HepG2 (cell line): ENCODE measurements around the gene CFAP92. TPM values are rescaled to one million over a fixed set of nuclear protein-coding genes. Genes with fewer than 3 reads are reported as not detected.

Experiments
- CEBPG ChIP-seq: IDR thresholded peaks from 2 replicates; pipeline ENCODE4 v1.6.1; 2016
- KMT2B ChIP-seq: IDR thresholded peaks from 2 replicates; pipeline ENCODE4 v1.6.1; 2016; ENCODE audit warnings: missing genetic modification reagents, missing compliant biosample characterization
- LRRFIP1 ChIP-seq: sonication (generic); formaldehyde crosslinking; conservative IDR thresholded peaks from 2 replicates; pipeline ENCODE4 v1.4.0; 2020; ENCODE audit warnings: missing genetic modification reagents
- MIXL1 ChIP-seq: IDR thresholded peaks from 2 replicates; pipeline ENCODE4 v1.6.1; 2016
- MTERF4 ChIP-seq: sonication (generic); formaldehyde crosslinking; IDR thresholded peaks from 2 replicates; pipeline ENCODE4 v1.8.0; 2023; ENCODE audit warnings: mild to moderate bottlenecking, missing genetic modification reagents
- NFYC ChIP-seq: IDR thresholded peaks from 2 replicates; pipeline ENCODE4 v1.6.1; 2016; ENCODE audit warnings: missing genetic modification reagents, missing compliant biosample characterization
- RAD21 ChIP-seq: fragments of 450-650 bp; formaldehyde crosslinking; IDR thresholded peaks from 2 replicates; pipeline ENCODE4 v1.5.0; 2020; ENCODE audit warnings: mild to moderate bottlenecking
- SOX5 ChIP-seq: IDR thresholded peaks from 2 replicates; pipeline ENCODE4 v1.6.1; 2016; ENCODE audit warnings: borderline replicate concordance
- UBTF ChIP-seq: sonication (generic); formaldehyde crosslinking; IDR thresholded peaks from 2 replicates; pipeline ENCODE4 v1.4.0; 2020; ENCODE audit warnings: mild to moderate bottlenecking, missing genetic modification reagents
- YEATS2 ChIP-seq: sonication (generic); formaldehyde crosslinking; IDR thresholded peaks from 2 replicates; pipeline ENCODE4 v1.4.0; 2020; ENCODE audit warnings: missing genetic modification reagents, borderline replicate concordance
- ZFY ChIP-seq: sonication (generic); formaldehyde crosslinking; IDR thresholded peaks from 2 replicates; pipeline ENCODE4 v1.4.0; 2020; ENCODE audit warnings: missing genetic modification reagents
- ZNF292 ChIP-seq: sonication (generic); formaldehyde crosslinking; IDR thresholded peaks from 2 replicates; pipeline ENCODE4 v1.8.1; 2022; ENCODE audit warnings: mild to moderate bottlenecking, low read depth, missing genetic modification reagents, borderline replicate concordance
- ZNF687 ChIP-seq: sonication (generic); formaldehyde crosslinking; IDR thresholded peaks from 2 replicates; pipeline ENCODE4 v1.5.1; 2020; ENCODE audit warnings: mild to moderate bottlenecking, missing genetic modification reagents, moderate library complexity
- ZNF7 ChIP-seq: IDR thresholded peaks from 2 replicates; pipeline ENCODE4 v1.6.1; 2016; ENCODE audit warnings: missing biosample characterization, missing genetic modification reagents
- polyA plus RNA-seq, 8 experiments: library from polyadenylated mRNA; depleted of rRNA in 3 of 8; stranded (reverse) in 7 of 8; unstranded in 1 of 8; fragments of >200 nt; fragmentation: Illumina TruSeq in 4 of 8; extraction: Trizol in 4 of 8; gene quantifications; 2 replicates each; pipeline versions ENCODE4 v1.2.1 to v1.2.3, GENCODE V29; 2011 to 2016; ENCODE audit warnings: low read depth in 4 of 8, missing spikeins in 1 of 8, mixed read lengths in 1 of 8; ENCODE audit not compliant: insufficient read depth in 1 of 8
- total RNA-seq, 5 experiments: library from RNA; depleted of rRNA; stranded (reverse); fragments of >200 nt; fragmentation: Illumina TruSeq; extraction: Trizol; gene quantifications; 2 replicates each; pipeline ENCODE4 v1.2.3, GENCODE V29; 2016; ENCODE audit warnings: low read depth in 1 of 5
- TF ChIP-seq, protein P1 (sequence below), 2 experiments: sonication (generic) in 1 of 2; formaldehyde crosslinking in 1 of 2; IDR thresholded peaks; 2 replicates each; pipeline versions ENCODE4 v1.4.0 to v1.6.1; 2018 to 2020; ENCODE audit warnings: missing genetic modification reagents in 2 of 2, borderline replicate concordance in 1 of 2, low read depth in 1 of 2, mild to moderate bottlenecking in 1 of 2, missing biosample characterization in 1 of 2

The CFAP92 gene
- total and polyA plus RNA-seq, 2 of the 13 experiments (the other 11 are each of a cell fraction or from before 2014, with no cell fraction given): 0.18 to 0.46 TPM

DNA sequence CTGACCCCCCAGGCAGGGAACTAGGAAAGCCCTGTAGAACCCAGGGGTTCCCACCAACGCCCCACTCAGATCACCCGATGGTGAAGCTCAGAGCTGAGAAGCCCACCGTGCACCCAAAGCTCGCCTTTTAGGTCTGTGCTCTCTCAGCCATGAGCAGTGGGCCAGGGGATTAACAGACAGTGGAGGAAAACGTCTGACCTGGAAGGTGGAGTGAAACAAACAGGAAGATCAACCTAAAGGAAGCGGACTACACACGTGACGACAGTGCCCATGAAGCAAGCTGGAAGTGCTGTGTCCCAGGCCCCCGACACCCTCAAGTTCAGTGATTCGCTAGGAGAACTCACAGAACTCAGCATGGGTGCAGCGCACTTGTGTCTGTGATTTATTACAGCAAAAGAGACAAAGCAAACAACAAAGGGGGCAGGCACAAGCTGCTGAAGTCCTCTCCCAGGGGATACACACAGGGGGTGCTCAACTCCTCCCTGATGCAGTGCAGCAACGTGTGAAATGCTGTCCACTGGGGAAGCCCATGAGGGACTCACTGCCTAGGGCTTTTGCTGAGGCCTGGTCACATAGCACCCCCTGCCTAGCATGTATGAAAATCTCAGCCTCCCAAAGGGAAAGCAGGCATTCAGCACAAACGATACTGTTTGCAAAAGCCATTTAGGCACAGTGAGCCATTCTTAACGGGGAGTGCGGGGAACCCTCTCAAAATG lies 43.5 kb downstream of the CFAP92 start (continued):
- TF ChIP-seq MTERF4 (CRISPR knock-in tag) (no peak), ZFY (CRISPR knock-in tag) (peak; percentile 32; the same call in 1 of the 2 replicates), ZNF7 (0 out of 2 replicates have a peak, but pooled peaks have one; percentile 7), KMT2B (CRISPR knock-in tag) (no peak; the same call in 1 of the 2 replicates), RAD21 (peak; percentile 84), MIXL1 (CRISPR knock-in tag) (peak; percentile 25; the same call in 1 of the 2 replicates), LRRFIP1 (no peak), YEATS2 (peak; percentile 22; the same call in 1 of the 2 replicates), SOX5 (0 out of 2 replicates have a peak, but pooled peaks have one; percentile 18), CEBPG (CRISPR knock-in tag) (peak; percentile 20; the same call in 1 of the 2 replicates), ZNF292 (CRISPR knock-in tag) (peak; percentile 82; the same call in 1 of the 2 replicates), ZNF687 (CRISPR knock-in tag) (peak; percentile 43; the same call in 1 of the 2 replicates), UBTF (CRISPR knock-in tag) (peak; percentile 27; the same call in 1 of the 2 replicates), NFYC (peak; percentile 14; the same call in 1 of the 2 replicates)
- TF ChIP-seq, protein P1, sequence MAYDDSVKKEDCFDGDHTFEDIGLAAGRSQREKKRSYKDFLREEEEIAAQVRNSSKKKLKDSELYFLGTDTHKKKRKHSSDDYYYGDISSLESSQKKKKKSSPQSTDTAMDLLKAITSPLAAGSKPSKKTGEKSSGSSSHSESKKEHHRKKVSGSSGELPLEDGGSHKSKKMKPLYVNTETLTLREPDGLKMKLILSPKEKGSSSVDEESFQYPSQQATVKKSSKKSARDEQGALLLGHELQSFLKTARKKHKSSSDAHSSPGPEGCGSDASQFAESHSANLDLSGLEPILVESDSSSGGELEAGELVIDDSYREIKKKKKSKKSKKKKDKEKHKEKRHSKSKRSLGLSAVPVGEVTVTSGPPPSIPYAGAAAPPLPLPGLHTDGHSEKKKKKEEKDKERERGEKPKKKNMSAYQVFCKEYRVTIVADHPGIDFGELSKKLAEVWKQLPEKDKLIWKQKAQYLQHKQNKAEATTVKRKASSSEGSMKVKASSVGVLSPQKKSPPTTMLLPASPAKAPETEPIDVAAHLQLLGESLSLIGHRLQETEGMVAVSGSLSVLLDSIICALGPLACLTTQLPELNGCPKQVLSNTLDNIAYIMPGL (CRISPR knock-in tag; IDR thresholded peaks at IDR 0.05; ENCODE audit: borderline replicate concordance in 1 of 2, low read depth in 1 of 2): peak; percentile 23 to 64; a peak in 1 of 4 replicates
